ENCODE results near the gene MYO1B. TPM values are rescaled to one million over a fixed set of nuclear protein-coding genes. Genes with fewer than 3 reads are reported as not detected.

The MYO1B gene
- total and polyA plus RNA-seq, 2 experiments from 2014 or later: 26.4 to 70.6 TPM

DNA sequence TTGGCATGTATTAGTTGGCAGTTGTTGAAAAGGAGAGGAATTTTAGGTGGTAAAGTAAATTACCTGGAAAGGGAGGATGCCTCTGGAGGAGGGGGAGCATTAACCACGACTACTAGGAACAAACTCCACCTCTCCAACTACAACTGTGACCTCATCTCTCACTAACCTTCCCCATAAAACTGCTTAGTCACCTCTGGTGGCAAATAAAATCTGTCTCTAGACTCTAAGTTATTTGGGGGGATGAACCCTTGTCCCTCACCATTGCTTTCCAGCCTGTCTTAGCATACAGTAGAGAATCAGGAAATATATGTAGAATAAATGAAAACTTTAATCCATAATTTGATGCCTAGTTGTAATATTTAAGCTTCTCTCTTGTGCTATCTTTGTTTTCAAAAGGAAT, 27.6 kb upstream of the MYO1B start:
- Histone ChIP-seq H3K79me2 (replicated peaks; ENCODE audit: insufficient read depth) (no peaks in the 10 kb centered on the region), H3K36me3 (ENCODE audit: insufficient read depth) (no peaks in the 10 kb centered on the region), H3F3A (replicated peaks; ENCODE audit: low read depth) (no peaks in the 10 kb centered on the region), H3K4me2 (no peak overlapping the region), H3K9me2 (ENCODE audit: insufficient read depth) (no peaks in the 10 kb centered on the region), H4K20me1 (replicated peaks; ENCODE audit: insufficient read depth) (no peaks in the 10 kb centered on the region), H3K4me1 (ENCODE audit: insufficient read depth) (no peaks in the 10 kb centered on the region), H3K27ac (ENCODE audit: low read depth) (no peak overlapping the region), H3K27me3 (ENCODE audit: insufficient read depth) (no peaks in the 10 kb centered on the region), H2AFZ (peak overlapping the region; percentile 3; the same call in 1 of the 2 replicates), H3K4me3 (no peak overlapping the region)
- H3K9me3 Mint-ChIP-seq: no peaks in the 10 kb centered on the region
- no peak overlapping the region for H3K4me3 Mint-ChIP-seq
- DNase-seq (ENCODE audit: low spot score) (peak; percentile 52), ATAC-seq (peak; percentile 74)
- H3K36me3 Mint-ChIP-seq (ENCODE audit: low read depth): no peaks in the 10 kb centered on the region
- no peaks in the 10 kb centered on the region for H3K27me3 Mint-ChIP-seq (ENCODE audit: insufficient read depth, low read depth, poor library complexity)
- H3K4me1 Mint-ChIP-seq: peaks cover 11% of the 10 kb centered on the region
- peak overlapping the region; percentile 85; the same call in 1 of the 2 replicates for H3K27ac Mint-ChIP-seq
- TF ChIP-seq POLR2AphosphoS5 (IDR thresholded peaks at IDR 0.05; ENCODE audit: low read depth): no peak
- TF ChIP-seq ZNF114 (CRISPR knock-in tag; IDR thresholded peaks at IDR 0.05): no peak
- TF ChIP-seq JUNB (IDR thresholded peaks at IDR 0.05; ENCODE audit: unreplicated experiment): no peak
- TF ChIP-seq, protein P1, sequence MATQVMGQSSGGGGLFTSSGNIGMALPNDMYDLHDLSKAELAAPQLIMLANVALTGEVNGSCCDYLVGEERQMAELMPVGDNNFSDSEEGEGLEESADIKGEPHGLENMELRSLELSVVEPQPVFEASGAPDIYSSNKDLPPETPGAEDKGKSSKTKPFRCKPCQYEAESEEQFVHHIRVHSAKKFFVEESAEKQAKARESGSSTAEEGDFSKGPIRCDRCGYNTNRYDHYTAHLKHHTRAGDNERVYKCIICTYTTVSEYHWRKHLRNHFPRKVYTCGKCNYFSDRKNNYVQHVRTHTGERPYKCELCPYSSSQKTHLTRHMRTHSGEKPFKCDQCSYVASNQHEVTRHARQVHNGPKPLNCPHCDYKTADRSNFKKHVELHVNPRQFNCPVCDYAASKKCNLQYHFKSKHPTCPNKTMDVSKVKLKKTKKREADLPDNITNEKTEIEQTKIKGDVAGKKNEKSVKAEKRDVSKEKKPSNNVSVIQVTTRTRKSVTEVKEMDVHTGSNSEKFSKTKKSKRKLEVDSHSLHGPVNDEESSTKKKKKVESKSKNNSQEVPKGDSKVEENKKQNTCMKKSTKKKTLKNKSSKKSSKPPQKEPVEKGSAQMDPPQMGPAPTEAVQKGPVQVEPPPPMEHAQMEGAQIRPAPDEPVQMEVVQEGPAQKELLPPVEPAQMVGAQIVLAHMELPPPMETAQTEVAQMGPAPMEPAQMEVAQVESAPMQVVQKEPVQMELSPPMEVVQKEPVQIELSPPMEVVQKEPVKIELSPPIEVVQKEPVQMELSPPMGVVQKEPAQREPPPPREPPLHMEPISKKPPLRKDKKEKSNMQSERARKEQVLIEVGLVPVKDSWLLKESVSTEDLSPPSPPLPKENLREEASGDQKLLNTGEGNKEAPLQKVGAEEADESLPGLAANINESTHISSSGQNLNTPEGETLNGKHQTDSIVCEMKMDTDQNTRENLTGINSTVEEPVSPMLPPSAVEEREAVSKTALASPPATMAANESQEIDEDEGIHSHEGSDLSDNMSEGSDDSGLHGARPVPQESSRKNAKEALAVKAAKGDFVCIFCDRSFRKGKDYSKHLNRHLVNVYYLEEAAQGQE (IDR thresholded peaks at IDR 0.05; ENCODE audit: unreplicated experiment): no peak
- TF ChIP-seq STAT1 (IDR thresholded peaks at IDR 0.05; ENCODE audit: unreplicated experiment): no peak
- TF ChIP-seq EZH2phosphoT487 (IDR thresholded peaks at IDR 0.05; ENCODE audit: unreplicated experiment): no peak
- no peak for TF ChIP-seq CREB1 (CRISPR knock-in tag; IDR thresholded peaks at IDR 0.05; ENCODE audit: low read depth)
- no peak for TF ChIP-seq NANOG (IDR thresholded peaks at IDR 0.05; ENCODE audit: borderline replicate concordance)
- no peak for TF ChIP-seq EZH2 (IDR thresholded peaks at IDR 0.05; ENCODE audit: low read depth, unreplicated experiment)
- TF ChIP-seq, protein P2, sequence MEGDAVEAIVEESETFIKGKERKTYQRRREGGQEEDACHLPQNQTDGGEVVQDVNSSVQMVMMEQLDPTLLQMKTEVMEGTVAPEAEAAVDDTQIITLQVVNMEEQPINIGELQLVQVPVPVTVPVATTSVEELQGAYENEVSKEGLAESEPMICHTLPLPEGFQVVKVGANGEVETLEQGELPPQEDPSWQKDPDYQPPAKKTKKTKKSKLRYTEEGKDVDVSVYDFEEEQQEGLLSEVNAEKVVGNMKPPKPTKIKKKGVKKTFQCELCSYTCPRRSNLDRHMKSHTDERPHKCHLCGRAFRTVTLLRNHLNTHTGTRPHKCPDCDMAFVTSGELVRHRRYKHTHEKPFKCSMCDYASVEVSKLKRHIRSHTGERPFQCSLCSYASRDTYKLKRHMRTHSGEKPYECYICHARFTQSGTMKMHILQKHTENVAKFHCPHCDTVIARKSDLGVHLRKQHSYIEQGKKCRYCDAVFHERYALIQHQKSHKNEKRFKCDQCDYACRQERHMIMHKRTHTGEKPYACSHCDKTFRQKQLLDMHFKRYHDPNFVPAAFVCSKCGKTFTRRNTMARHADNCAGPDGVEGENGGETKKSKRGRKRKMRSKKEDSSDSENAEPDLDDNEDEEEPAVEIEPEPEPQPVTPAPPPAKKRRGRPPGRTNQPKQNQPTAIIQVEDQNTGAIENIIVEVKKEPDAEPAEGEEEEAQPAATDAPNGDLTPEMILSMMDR (conservative IDR thresholded peaks at IDR 0.05; ENCODE audit: low read depth in 2 of 2): no peak
- TF ChIP-seq, protein P3, sequence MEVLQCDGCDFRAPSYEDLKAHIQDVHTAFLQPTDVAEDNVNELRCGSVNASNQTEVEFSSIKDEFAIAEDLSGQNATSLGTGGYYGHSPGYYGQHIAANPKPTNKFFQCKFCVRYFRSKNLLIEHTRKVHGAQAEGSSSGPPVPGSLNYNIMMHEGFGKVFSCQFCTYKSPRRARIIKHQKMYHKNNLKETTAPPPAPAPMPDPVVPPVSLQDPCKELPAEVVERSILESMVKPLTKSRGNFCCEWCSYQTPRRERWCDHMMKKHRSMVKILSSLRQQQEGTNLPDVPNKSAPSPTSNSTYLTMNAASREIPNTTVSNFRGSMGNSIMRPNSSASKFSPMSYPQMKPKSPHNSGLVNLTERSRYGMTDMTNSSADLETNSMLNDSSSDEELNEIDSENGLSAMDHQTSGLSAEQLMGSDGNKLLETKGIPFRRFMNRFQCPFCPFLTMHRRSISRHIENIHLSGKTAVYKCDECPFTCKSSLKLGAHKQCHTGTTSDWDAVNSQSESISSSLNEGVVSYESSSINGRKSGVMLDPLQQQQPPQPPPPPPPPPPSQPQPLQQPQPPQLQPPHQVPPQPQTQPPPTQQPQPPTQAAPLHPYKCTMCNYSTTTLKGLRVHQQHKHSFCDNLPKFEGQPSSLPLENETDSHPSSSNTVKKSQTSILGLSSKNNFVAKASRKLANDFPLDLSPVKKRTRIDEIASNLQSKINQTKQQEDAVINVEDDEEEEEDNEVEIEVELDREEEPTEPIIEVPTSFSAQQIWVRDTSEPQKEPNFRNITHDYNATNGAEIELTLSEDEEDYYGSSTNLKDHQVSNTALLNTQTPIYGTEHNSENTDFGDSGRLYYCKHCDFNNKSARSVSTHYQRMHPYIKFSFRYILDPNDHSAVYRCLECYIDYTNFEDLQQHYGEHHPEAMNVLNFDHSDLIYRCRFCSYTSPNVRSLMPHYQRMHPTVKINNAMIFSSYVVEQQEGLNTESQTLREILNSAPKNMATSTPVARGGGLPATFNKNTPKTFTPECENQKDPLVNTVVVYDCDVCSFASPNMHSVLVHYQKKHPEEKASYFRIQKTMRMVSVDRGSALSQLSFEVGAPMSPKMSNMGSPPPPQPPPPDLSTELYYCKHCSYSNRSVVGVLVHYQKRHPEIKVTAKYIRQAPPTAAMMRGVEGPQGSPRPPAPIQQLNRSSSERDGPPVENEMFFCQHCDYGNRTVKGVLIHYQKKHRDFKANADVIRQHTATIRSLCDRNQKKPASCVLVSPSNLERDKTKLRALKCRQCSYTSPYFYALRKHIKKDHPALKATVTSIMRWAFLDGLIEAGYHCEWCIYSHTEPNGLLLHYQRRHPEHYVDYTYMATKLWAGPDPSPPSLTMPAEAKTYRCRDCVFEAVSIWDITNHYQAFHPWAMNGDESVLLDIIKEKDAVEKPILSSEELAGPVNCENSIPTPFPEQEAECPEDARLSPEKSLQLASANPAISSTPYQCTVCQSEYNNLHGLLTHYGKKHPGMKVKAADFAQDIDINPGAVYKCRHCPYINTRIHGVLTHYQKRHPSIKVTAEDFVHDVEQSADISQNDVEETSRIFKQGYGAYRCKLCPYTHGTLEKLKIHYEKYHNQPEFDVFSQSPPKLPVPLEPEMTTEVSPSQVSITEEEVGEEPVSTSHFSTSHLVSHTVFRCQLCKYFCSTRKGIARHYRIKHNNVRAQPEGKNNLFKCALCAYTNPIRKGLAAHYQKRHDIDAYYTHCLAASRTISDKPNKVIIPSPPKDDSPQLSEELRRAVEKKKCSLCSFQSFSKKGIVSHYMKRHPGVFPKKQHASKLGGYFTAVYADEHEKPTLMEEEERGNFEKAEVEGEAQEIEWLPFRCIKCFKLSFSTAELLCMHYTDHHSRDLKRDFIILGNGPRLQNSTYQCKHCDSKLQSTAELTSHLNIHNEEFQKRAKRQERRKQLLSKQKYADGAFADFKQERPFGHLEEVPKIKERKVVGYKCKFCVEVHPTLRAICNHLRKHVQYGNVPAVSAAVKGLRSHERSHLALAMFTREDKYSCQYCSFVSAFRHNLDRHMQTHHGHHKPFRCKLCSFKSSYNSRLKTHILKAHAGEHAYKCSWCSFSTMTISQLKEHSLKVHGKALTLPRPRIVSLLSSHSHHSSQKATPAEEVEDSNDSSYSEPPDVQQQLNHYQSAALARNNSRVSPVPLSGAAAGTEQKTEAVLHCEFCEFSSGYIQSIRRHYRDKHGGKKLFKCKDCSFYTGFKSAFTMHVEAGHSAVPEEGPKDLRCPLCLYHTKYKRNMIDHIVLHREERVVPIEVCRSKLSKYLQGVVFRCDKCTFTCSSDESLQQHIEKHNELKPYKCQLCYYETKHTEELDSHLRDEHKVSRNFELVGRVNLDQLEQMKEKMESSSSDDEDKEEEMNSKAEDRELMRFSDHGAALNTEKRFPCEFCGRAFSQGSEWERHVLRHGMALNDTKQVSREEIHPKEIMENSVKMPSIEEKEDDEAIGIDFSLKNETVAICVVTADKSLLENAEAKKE (CRISPR knock-in tag; IDR thresholded peaks at IDR 0.05): no peak
- TF ChIP-seq, protein P4, sequence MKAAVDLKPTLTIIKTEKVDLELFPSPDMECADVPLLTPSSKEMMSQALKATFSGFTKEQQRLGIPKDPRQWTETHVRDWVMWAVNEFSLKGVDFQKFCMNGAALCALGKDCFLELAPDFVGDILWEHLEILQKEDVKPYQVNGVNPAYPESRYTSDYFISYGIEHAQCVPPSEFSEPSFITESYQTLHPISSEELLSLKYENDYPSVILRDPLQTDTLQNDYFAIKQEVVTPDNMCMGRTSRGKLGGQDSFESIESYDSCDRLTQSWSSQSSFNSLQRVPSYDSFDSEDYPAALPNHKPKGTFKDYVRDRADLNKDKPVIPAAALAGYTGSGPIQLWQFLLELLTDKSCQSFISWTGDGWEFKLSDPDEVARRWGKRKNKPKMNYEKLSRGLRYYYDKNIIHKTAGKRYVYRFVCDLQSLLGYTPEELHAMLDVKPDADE (IDR thresholded peaks at IDR 0.05): no peak
